HUES48 (cell line): ENCODE results near the gene DNM3.

Experiments
- H3K27ac ChIP-seq: one replicate; pipeline ENCODE4 v1.7.0; 2013; ENCODE audit warnings: low read depth, low read length, inconsistent platforms
- H3K27me3 ChIP-seq: 2 replicates; pipeline ENCODE4 v1.6.1; 2013; ENCODE audit warnings: mild to moderate bottlenecking, low read length; ENCODE audit not compliant: control insufficient read depth, insufficient read depth
- H3K36me3 ChIP-seq: 2 replicates; pipeline ENCODE4 v1.6.1; 2013; ENCODE audit warnings: low read length; ENCODE audit not compliant: control insufficient read depth, insufficient read depth
- H3K4me1 ChIP-seq: 2 replicates; pipeline ENCODE4 v1.6.1; 2013; ENCODE audit warnings: mild to moderate bottlenecking, low read length; ENCODE audit not compliant: control insufficient read depth, insufficient read depth
- H3K4me3 ChIP-seq: 2 replicates; pipeline ENCODE4 v1.5.1; 2013; ENCODE audit warnings: mild to moderate bottlenecking, low read depth, low read length
- H3K9ac ChIP-seq: 2 replicates; pipeline ENCODE4 v1.6.1; 2013; ENCODE audit warnings: mild to moderate bottlenecking, low read depth, low read length, moderate library complexity
- H3K9me3 ChIP-seq: 2 replicates; pipeline ENCODE4 v1.6.1; 2013; ENCODE audit warnings: low read length; ENCODE audit not compliant: control insufficient read depth, insufficient read depth

DNM3 gene

DNA sequence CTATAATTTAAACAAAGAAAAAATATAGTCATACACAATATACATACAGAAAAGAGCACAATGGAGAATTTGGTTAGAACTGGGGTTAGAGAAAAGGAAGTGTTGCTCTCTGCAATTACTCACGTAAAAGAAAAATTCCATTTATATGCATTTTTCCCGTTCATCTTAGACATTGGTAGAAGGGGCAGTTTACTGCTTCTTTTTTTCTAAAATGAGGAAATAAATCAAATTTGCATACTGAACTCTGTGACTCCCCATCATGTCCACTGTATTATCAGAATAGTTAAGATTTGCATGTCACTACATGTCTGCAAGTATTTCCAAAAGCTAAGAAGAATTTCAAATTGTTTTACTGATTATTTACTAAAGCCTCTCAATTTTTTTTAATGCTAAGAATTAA, 535.1 kb downstream of the DNM3 start:
- Histone ChIP-seq H3K36me3 (no peaks in the 10 kb centered on the region), H3K27ac (no peak overlapping the region), H3K4me1 (peaks cover 15% of the 10 kb centered on the region), H3K9ac (no peak overlapping the region), H3K9me3 (no peaks in the 10 kb centered on the region), H3K4me3 (no peak overlapping the region), H3K27me3 (no peaks in the 10 kb centered on the region)

DNA sequence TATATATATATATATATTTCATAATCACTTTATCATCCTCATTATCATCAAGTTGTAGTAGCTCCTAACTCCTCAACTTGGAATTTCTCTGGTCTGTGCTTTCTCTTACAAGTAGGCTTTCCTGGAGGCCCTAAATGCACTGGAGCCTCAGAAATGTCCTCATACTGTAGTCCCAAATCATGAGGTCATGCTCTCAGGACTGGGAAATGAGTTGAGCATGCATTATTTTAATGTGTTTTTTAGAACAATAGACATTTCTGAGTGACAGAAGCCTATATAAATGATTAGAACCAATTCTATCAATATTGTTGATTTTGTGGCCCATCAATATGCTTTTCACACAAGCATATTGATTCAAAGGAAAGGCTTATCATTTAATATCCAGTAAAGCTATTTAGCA, 536.3 kb downstream of the DNM3 start:
- Histone ChIP-seq H3K27ac (no peak overlapping the region), H3K9ac (no peak overlapping the region), H3K4me1 (peaks cover 26% of the 10 kb centered on the region)

DNA sequence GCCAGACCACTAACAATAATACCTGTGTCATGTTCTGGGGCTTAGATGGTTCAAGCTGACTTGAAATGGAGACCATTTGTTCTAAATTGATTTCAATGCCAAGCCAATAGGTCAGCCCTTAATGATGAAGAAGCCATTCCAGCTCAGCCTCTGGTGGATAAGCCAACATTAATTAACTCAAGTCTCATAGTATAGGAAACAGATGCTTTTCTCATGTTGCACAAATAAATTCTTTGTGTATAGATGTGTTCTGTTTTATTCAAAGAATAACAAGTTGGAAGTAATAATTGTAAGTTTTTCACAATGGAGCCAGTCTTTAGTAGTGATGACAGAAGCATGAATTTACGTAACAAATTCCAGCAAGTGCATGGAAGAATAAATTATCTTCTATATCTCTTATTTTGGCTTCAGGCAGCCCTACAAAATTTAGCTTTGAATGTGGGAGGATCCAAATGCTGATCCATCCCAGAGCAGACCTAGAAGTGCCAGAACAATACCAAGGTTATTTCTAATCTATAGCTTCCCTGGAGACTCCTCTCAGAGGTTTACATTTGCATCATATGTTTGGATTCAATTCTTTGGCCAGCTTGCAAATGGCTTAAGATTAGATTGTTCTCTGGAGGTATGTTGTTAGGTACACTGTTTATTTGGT, 536.9 kb downstream of the DNM3 start:
- H3K4me3 ChIP-seq = no peak overlapping the region
- no peaks in the 10 kb centered on the region for H3K9me3 ChIP-seq
- no peaks in the 10 kb centered on the region for H3K36me3 ChIP-seq
- H3K27me3 ChIP-seq = no peaks in the 10 kb centered on the region
- no peak overlapping the region for H3K27ac ChIP-seq
- H3K4me1 ChIP-seq = peaks cover 32% of the 10 kb centered on the region
- H3K9ac ChIP-seq = no peak overlapping the region

More for the DNA sequence above, 536.3 kb downstream of the DNM3 start:
- Histone ChIP-seq H3K9me3 (no peaks in the 10 kb centered on the region), H3K4me3 (no peak overlapping the region), H3K27me3 (no peaks in the 10 kb centered on the region), H3K36me3 (no peaks in the 10 kb centered on the region)

DNA sequence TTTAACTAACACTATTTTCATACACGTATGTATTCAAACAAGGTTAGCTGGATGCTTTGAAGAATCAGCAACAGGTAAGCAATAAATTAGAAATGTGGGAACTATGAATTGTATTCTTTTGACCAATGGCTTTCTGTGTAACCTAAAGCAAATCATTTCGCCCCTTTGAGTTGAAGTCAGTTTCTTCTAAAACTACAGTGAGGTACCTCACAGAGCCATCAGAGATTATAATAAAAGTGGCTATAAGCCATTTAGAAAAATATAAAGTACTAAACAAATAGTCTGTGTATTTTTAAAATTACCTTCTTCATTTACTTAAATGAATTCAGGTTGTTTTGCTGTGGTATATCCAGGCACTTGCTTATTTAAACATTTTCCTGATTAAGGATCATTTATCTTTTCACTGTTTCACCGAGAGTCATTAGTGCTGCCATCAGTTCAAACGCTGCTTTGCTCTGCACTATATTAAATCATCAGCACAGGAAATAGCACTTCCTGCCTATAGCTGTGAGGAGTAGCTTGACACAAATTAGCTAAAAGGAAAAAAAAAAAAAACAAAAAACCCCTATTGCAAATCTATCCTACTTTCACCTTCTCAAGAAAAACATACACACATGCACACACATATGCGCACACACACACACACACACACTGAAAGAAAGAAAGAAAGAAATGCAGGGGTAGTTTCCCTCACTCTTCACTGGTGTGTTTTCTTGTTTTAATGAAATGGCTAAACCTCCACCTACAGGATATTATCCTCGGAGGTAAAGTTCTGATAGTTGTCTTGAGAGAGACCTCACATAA, 539.3 kb downstream of the DNM3 start:
- Histone ChIP-seq H3K4me3 (no peak overlapping the region), H3K9me3 (no peaks in the 10 kb centered on the region), H3K4me1 (peaks cover 47% of the 10 kb centered on the region), H3K36me3 (no peaks in the 10 kb centered on the region), H3K27ac (no peak overlapping the region), H3K27me3 (no peaks in the 10 kb centered on the region), H3K9ac (no peak overlapping the region)

DNA sequence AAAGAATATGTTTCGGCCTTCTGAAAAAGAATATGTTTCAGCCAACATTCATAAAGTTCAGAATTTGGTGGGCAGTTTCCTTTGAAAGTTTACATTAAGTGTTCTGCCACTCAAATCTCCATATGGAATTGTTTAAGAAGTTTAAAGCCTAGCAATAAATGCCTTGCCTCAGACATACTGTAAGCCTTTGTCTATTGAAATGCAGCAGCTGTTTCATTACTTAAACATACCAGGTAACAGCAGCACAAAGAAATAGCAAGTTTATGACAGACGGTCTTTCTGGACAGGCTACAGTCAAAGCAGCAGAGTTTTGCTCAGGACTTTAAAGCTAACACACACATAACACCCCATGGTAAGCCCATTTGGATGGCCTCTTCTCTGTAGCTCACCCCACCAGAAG, 540.6 kb downstream of the DNM3 start:
- no peaks in the 10 kb centered on the region for H3K36me3 ChIP-seq
- H3K9me3 ChIP-seq = no peaks in the 10 kb centered on the region
- no peak overlapping the region for H3K9ac ChIP-seq
- H3K27ac ChIP-seq = no peak overlapping the region
- H3K27me3 ChIP-seq = no peaks in the 10 kb centered on the region
- H3K4me3 ChIP-seq = no peak overlapping the region
- H3K4me1 ChIP-seq = peaks cover 40% of the 10 kb centered on the region

DNA sequence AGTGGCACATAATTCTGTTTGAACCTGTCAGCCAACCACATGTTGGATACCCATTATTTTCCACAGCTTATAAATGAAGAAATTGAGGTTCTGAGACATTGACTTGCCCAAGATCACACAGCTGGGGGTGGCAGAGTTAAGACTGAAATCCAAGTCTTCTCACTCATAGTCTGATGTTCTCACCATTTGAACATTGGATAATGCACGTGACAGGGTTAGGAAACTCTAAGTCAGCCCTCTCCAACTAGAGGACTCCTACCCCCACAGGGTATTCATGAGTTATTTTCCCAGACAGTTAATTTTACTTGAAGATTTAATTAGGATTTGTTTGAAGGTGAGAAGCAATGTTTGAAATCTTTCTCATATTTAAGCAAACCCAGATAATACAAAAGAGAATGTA, 541.1 kb downstream of the DNM3 start:
- Histone ChIP-seq H3K4me1 (peaks cover 40% of the 10 kb centered on the region), H3K36me3 (no peaks in the 10 kb centered on the region), H3K4me3 (no peak overlapping the region), H3K9me3 (no peaks in the 10 kb centered on the region), H3K9ac (no peak overlapping the region), H3K27ac (no peak overlapping the region), H3K27me3 (no peaks in the 10 kb centered on the region)

DNA sequence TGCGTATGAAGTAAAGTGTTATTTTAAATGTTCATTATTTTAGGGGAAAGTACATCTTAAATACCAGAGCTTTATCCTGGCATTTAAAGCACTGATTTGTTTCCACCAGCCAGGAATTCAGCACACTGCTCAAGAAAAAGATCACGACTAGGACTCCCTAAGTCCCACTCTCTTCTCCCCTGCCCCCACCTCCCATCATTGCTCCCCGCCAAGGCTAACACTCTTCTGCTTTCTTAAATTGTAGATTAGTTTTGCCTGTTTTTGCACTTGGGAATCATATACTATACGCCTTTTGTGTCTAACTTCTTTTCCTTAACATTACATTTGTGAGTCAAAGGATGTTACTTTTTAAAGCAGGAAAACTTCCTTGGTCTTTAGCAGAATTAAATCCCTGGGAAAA, 541.7 kb downstream of the DNM3 start:
- H3K27ac ChIP-seq = no peak overlapping the region

DNA sequence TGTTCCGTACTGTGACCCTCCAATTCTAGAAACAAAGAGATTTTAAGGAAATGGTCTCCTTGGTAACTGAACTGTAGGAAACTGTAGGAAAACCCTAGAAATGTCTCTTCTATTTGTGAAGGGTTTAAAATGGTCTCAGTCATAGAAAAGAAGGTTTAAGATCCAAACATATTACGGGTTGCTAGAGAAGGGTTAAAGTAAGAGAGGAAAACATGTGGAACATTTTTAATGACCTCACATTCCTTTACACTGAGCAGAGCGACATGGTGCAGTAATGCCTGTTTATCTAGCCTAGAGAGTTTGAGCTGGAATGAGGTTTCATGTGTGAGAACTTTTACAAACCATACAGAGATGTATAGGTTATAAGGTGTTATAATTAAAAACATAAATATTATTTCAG, 542.2 kb downstream of the DNM3 start:
- peaks cover 40% of the 10 kb centered on the region for H3K4me1 ChIP-seq
- 0 out of 2 replicates have a peak overlapping the region, but pooled peaks have one; percentile 2 for H3K4me3 ChIP-seq
- H3K27ac ChIP-seq = peak overlapping the region; percentile 37
- no peaks in the 10 kb centered on the region for H3K27me3 ChIP-seq
- no peak overlapping the region for H3K9ac ChIP-seq
- no peaks in the 10 kb centered on the region for H3K9me3 ChIP-seq
- no peaks in the 10 kb centered on the region for H3K36me3 ChIP-seq

More for the DNA sequence above, 541.7 kb downstream of the DNM3 start:
- Histone ChIP-seq H3K36me3 (no peaks in the 10 kb centered on the region), H3K27me3 (no peaks in the 10 kb centered on the region), H3K4me1 (peaks cover 40% of the 10 kb centered on the region), H3K4me3 (0 out of 2 replicates have a peak overlapping the region, but pooled peaks have one; percentile 2), H3K9me3 (no peaks in the 10 kb centered on the region), H3K9ac (no peak overlapping the region)

DNA sequence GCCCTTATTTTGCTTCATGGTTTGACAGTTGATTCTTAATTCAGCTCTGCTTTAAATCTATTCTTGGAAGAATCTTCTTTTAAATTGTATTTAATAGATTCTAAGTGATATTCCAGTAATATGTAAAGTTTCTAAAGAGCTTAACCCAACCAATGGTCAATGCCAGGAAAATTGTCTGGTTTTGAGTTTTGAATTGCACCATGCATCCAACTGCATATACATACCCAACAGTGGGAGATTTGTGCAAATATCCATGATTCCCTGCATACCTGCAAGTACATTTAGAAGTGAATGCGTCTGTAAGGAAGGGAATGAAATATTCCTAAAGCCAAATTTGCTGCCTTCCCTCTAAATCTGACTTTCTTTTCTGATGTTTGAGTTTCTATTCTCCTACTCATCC, 543.4 kb downstream of the DNM3 start:
- peaks cover 40% of the 10 kb centered on the region for H3K4me1 ChIP-seq
- no peaks in the 10 kb centered on the region for H3K36me3 ChIP-seq
- no peak overlapping the region for H3K27ac ChIP-seq
- H3K4me3 ChIP-seq = no peak overlapping the region
- H3K27me3 ChIP-seq = no peaks in the 10 kb centered on the region
- H3K9me3 ChIP-seq = no peaks in the 10 kb centered on the region
- no peak overlapping the region for H3K9ac ChIP-seq

DNA sequence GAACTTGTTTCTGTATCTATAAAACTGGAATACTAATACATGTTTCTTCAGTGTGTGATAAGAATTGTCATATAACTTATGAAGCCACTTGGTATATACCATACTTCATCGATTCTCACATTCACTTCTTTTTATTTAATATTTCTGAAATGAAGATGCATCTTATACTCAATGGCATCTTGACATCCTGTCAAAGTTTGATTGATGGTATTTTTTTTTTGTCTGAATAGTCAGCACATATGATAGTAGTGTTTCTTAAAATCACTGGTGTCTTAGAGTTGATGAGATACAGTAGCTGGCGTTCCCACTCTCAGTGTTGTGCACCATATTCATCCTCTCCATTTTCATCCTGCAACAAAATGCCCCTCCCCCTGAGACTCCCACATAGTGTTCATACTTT, 544.7 kb downstream of the DNM3 start:
- H3K27ac ChIP-seq = no peak overlapping the region
- no peaks in the 10 kb centered on the region for H3K9me3 ChIP-seq
- no peaks in the 10 kb centered on the region for H3K36me3 ChIP-seq
- H3K9ac ChIP-seq = no peak overlapping the region
- H3K27me3 ChIP-seq = peaks cover 3% of the 10 kb centered on the region; the same call in 1 of the 2 replicates
- no peak overlapping the region for H3K4me3 ChIP-seq
- peaks cover 53% of the 10 kb centered on the region for H3K4me1 ChIP-seq

DNA sequence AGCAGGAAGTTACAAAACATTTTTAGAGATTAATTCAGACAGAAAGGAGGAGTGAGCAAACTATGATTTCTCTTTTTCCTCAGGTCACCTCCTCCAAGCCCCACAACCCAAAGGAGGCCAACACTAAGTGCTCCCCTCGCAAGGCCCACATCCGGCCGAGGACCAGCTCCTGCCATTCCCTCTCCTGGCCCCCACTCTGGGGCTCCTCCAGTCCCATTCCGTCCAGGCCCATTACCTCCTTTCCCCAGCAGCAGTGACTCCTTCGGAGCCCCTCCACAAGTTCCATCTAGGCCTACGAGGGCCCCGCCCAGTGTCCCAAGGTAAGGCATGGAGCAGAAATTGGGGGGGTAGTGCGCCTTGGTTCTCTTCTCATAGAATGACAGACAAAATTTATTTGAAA, 547.2 kb downstream of the DNM3 start:
- Histone ChIP-seq H3K9ac (no peak overlapping the region), H3K4me3 (no peak overlapping the region), H3K27ac (no peak overlapping the region), H3K9me3 (no peaks in the 10 kb centered on the region), H3K27me3 (peaks cover 3% of the 10 kb centered on the region; the same call in 1 of the 2 replicates), H3K36me3 (no peaks in the 10 kb centered on the region), H3K4me1 (peaks cover 38% of the 10 kb centered on the region)
